ENCODE results near the gene ASF1B.
A peak's percentile ranks its signal among the peaks of the same experiment; 100 is the strongest.
"Not testable (repeated sequence)": the region's sequence is repeated elsewhere in the genome, so short reads cannot be mapped to it uniquely, and the experiment has no call there.

ASF1B gene

GRCh38 chr19:14136509-14137281 lies at the start of gene ASF1B:
ASF1B (minus strand) TSS chr19:14136589; CDS start chr19:14136456, 133 bp downstream.
- peak; percentile 99 for DNase-seq (ENCODE audit: low spot score)

GRCh38 chr19:14185691-14186090 lies 49.3 kb upstream of the ASF1B start:
- DNase-seq (ENCODE audit: low spot score), result not testable (repeated sequence)

- no peak for DNase-seq (ENCODE audit: low spot score)
Observed at GRCh38 chr19:14185158-14185557, 48.8 kb upstream of the ASF1B start.

DNA sequence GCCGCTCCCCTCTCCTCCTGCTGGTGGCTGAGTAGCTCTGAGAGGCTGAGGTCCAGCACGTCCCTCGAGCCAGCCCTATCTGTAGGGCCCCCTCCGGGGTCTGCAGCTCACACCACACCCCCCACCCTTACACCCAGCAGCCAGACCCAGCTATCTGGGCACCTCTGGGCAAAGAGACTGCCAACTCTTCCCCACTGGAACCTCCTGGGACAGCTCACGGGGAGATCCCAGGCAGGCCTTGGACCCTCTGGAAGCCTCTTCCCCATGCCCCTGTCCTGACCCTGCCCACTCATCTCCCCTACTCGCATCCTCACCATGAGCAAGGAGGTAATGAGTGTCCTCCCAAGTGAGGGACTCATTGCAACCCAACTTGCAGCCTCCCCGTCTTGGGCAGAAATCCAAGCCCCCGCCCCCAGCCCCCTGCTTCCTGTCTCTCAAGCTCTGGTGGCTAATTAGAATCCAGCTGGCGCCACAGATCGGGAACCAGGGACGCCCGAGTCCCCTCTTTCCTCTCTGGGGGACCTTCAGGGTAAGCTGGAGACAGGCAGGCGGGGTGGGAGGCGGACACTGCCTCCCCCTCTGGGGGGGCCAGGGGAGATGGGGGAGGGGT lies 47.5 kb upstream of the ASF1B start:
- no peak for DNase-seq (ENCODE audit: low spot score)

DNA sequence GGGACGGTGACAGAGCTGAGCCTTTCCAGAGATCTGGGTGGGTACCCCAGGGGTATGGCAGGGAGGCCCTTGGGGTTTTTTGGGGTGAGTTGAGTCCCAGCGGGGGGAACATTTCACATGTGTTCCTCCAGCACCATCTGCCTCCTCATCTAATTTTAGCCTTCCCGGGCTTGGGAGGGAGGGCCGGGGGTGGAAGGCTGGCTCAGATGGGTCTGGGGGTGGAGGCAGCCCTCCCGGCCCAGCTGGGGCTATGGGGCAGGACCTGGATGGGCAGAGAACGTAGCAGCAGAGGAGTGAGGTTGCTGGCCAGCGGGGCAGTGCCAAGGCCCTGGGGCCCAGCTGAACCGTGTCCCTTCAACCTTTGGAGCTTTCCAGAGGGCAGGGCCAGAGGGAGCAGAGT lies 46.1 kb upstream of the ASF1B start:
- no peak for DNase-seq (ENCODE audit: low spot score)

- DNase-seq (ENCODE audit: low spot score), result no peak
Observed at GRCh38 chr19:14181906-14182305, 45.5 kb upstream of the ASF1B start.

DNA sequence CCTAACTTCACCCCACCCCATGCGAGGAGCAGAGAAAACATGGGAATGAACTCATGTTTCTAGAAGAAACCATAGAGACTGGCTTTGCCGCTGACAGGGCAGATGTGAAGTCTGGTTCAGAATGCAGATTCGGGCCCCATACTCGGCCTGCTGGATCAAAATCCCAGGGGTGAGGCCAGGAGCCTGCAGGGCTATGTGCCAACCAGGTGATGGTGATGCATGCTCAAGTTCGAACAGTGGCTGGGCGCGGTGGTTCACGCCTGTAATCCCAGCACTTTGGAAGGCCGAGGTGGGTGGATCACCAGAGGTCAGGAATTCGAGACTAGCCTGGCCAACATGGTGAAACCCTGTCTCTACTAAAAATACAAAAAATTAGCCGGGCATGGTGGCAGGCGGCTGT lies 44.8 kb upstream of the ASF1B start:
- DNase-seq (ENCODE audit: low spot score), result not testable (repeated sequence)

DNA sequence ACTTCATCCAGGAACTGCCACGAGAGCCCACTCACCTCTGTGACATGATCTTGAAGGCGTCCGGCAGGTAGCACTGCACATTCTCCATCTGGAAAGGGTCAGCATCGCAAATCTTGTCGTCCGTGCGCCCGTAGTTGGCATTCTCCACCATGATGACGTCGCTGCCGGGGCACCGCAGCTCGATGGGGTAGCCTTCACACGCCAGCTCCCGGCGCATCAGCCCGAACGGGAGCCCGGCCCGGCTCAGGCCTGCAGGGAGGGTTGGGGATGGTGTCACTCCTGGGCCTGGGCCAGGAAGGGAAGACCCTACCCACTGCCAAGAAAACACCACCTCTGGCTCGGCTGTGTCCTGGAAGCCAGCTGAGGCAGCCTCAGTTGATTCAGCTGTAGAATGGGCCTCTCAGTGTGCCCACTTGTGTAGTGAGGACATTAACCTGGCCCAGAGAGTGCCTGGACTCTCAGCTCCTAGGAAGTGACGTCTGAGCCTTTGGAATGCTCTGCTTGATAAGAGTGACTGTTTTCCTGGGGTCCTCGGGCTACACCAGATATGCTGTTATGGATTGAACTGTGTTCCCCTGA lies 41.2 kb upstream of the ASF1B start:
- no peak for DNase-seq (ENCODE audit: low spot score)

GRCh38 chr19:14175351-14175792 lies 39.0 kb upstream of the ASF1B start:
- no peak for DNase-seq (ENCODE audit: low spot score)

- no peak for DNase-seq (ENCODE audit: low spot score)
Observed at GRCh38 chr19:14174883-14175282, 38.5 kb upstream of the ASF1B start.

GRCh38 chr19:14168993-14169392 lies 32.6 kb upstream of the ASF1B start:
- no peak for DNase-seq (ENCODE audit: low spot score)

DNA sequence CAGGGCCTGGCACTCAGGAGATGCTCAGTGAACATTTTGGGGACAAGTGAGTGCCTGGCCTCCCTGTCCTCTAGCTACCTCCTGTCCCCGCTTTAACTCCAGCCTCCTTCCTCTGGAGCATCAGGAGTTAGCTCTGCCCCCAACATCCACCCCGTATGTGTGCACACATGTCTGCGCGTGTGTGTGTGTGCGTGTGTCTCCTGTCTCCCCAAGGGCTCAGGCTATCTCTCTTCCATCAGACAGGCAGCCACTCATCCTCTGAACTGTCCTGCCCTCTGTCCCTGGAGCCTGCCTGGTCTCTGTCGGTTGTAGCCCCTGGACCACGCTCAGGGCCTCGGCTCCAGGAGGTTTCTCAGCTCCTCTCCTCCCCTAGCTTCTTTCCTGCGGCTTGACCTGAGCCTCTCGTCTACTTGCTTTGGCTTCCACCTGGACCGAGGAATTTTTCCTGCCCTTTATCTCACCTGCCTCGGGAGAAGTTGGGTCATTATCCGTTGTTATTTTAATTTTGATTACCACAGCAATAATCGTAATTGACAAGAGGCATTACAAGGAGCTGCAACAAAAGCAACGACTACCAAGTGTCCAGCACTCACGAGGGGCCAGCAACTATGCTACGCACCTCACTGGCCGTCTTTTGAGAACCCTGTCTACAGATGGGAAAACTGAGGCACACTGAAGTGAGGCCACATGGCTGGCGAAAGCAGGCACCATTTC lies 32.0 kb upstream of the ASF1B start:
- no peak for DNase-seq (ENCODE audit: low spot score)

GRCh38 chr19:14167576-14168138 lies 31.3 kb upstream of the ASF1B start:
- no peak for DNase-seq (ENCODE audit: low spot score)

GRCh38 chr19:14166999-14167575 lies 30.7 kb upstream of the ASF1B start:
- DNase-seq (ENCODE audit: low spot score), result no peak

DNA sequence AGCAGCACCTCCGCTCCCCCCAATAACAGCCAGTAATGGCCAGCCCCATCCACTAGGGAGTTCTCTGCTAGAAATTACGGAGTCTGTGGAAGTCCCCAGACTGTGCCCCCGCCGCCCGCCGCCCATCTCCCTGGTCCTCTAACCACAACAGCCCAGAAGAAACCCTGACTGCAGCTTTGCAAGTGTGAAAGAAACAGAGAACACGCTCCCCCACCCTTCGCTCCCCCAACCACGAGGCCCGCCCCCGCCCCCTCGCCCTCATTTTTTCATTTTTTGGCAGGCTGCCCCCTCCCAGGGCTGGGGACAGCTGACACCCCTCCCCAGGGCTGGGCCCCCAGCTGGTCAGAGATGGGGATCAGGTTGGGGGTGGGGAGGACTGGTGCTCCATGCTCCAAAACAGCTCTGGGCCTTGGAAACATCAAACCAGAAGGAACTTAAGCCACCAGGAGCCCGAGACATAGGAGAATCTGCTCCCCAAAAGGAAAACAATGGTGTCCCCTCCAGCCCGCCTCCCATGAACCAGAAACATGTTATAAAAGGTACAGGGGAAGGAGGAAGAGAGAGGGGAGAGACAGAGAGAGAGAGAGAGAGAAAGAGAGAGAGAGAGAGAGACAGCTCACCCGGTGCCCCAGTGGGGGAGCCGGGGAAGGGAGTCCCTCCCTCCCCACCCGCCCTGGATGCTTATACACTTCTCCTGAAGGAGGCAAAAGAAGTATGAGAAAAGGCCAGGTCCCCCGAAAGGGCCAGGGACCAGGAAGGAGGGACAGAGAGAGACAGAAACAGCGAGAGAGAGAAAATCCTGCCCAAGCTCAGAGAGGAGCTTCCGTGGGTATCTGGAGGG lies 29.8 kb upstream of the ASF1B start:
- DNase-seq (ENCODE audit: low spot score), result no peak

- DNase-seq (ENCODE audit: low spot score), result no peak
Observed at GRCh38 chr19:14164724-14165493, 28.5 kb upstream of the ASF1B start.

DNA sequence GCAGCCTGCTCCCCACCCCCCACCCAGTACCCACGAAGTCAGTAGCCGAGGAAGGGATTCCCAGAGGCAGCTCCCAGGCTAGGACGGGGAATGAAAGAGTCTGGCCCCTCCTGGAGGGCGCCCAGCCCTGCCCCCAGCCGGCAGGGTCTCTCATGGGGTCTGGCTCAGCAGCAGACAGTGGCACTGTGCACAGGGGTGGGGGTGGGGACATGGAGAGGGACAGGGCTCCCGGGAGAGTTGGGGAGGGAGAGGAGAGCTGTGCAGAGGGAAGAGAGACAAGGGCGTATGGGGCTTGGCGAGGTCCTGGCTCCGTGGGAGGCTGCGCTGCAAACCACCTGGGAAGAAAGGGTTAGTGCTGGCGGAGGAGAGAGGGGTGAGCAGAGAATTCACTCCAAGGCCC lies 27.7 kb upstream of the ASF1B start:
- no peak for DNase-seq (ENCODE audit: low spot score)

- DNase-seq (ENCODE audit: low spot score), result no peak
Observed at GRCh38 chr19:14162871-14163297, 26.5 kb upstream of the ASF1B start.

- no peak for DNase-seq (ENCODE audit: low spot score)
Observed at GRCh38 chr19:14161305-14161704, 24.9 kb upstream of the ASF1B start.

GRCh38 chr19:14160017-14160703 lies 23.8 kb upstream of the ASF1B start:
- DNase-seq (ENCODE audit: low spot score), result no peak
